Sigmoid colon (tissue), 4 donors: Measurements from ENCODE around the gene CHRM4.

ENCODE experiments used
- EP300 ChIP-seq, 4 donors: sonication (generic); formaldehyde crosslinking; IDR thresholded peaks; one replicate each; pipeline ENCODE4 v1.6.1; 2017; ENCODE audit warnings: antibody characterized with exemption in 4 of 4
- POLR2A ChIP-seq, 2 donors: fragments of 450-650 bp; IDR thresholded peaks; one replicate each; pipeline ENCODE4 v1.6.1; 2016; ENCODE audit warnings: antibody characterized with exemption in 2 of 2, mild to moderate bottlenecking in 2 of 2, moderate library complexity in 2 of 2
- TF ChIP-seq, protein P1 (sequence below), 4 experiments: fragments of 450-650 bp in 3 of 4; fragments of 200-600 bp in 1 of 4; IDR thresholded peaks; one replicate each; pipeline ENCODE4 v1.5.1; 2016 to 2019; ENCODE audit warnings: antibody characterized with exemption in 4 of 4, mild to moderate bottlenecking in 3 of 4, moderate library complexity in 2 of 4

DNA sequence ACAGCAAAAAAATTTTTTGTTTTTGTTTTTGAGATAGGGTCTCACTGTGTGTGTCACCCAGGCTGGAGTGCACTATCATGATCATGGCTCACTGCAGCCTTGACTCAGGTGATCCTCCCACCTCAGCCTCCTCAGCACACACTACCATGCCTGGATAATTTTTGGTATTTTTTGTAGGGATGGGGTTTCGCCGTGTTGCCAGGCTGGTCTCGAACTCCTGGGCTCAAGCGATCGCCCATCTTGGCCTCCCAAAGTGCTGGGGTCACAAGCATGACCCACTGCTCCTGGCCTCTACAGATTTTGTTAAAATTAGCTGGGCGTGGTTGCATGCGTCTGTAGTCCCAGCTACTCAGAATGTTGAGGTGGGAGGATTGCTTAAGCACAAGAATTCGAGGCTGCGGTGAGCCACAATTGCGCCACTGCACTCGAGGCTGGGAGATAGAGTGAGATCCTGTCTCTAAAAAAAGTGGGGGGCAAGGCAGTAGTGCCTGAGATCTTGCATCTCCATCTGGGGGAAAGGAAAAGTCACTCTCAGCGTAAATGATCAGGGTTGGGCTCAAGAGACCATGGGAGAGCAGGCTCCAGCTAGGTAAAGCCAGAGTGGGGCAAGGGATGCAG, 54.9 kb downstream of the CHRM4 start:
- TF ChIP-seq, protein P1, sequence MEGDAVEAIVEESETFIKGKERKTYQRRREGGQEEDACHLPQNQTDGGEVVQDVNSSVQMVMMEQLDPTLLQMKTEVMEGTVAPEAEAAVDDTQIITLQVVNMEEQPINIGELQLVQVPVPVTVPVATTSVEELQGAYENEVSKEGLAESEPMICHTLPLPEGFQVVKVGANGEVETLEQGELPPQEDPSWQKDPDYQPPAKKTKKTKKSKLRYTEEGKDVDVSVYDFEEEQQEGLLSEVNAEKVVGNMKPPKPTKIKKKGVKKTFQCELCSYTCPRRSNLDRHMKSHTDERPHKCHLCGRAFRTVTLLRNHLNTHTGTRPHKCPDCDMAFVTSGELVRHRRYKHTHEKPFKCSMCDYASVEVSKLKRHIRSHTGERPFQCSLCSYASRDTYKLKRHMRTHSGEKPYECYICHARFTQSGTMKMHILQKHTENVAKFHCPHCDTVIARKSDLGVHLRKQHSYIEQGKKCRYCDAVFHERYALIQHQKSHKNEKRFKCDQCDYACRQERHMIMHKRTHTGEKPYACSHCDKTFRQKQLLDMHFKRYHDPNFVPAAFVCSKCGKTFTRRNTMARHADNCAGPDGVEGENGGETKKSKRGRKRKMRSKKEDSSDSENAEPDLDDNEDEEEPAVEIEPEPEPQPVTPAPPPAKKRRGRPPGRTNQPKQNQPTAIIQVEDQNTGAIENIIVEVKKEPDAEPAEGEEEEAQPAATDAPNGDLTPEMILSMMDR (IDR thresholded peaks at IDR 0.05) = no peak
- TF ChIP-seq POLR2A (IDR thresholded peaks at IDR 0.05) (no peak), EP300 (IDR thresholded peaks at IDR 0.05) (no peak)
